Neural progenitor cell (in vitro differentiated cells): ENCODE measurements around the gene TK1. TPM values are rescaled to one million over a fixed set of nuclear protein-coding genes. Genes with fewer than 3 reads are reported as not detected.

Experiments used
- DNase-seq: peaks from one replicate; pipeline ENCODE4 v3.0.0-alpha.2; 2016; ENCODE audit warnings: low spot score
- H2AFZ ChIP-seq: fragments of 200-600 bp; sonication (generic); replicated peaks from 2 replicates; pipeline ENCODE4 v1.6.1; 2016; ENCODE audit warnings: antibody characterized with exemption
- H3F3A ChIP-seq: fragments of 200-600 bp; sonication (generic); 2 replicates; pipeline ENCODE4 v1.6.1; 2016; ENCODE audit warnings: antibody characterized with exemption, low read depth
- H3K27ac ChIP-seq: fragments of 200-600 bp; sonication (generic); 2 replicates; pipeline ENCODE4 v1.5.1; 2016; ENCODE audit warnings: mild to moderate bottlenecking
- H3K27me3 ChIP-seq: fragments of 200-600 bp; sonication (generic); 2 replicates; pipeline ENCODE4 v1.6.1; 2016; ENCODE audit warnings: mild to moderate bottlenecking, moderate library complexity
- H3K36me3 ChIP-seq: fragments of 200-600 bp; sonication (generic); 2 replicates; pipeline ENCODE4 v1.5.1; 2016
- H3K4me1 ChIP-seq: fragments of 200-600 bp; sonication (generic); 2 replicates; pipeline ENCODE4 v1.6.1; 2016; ENCODE audit warnings: mixed run types
- H3K4me2 ChIP-seq: fragments of 200-600 bp; sonication (generic); 2 replicates; pipeline ENCODE4 v1.6.1; 2016
- H3K4me3 ChIP-seq: fragments of 200-600 bp; sonication (generic); 2 replicates; pipeline ENCODE4 v1.5.1; 2016
- H3K79me2 ChIP-seq: fragments of 200-600 bp; sonication (generic); 2 replicates; pipeline ENCODE4 v1.6.1; 2016; ENCODE audit warnings: low read depth
- H3K9ac ChIP-seq: fragments of 200-600 bp; sonication (generic); 2 replicates; pipeline ENCODE4 v1.6.1; 2016
- H3K9me3 ChIP-seq: fragments of 200-600 bp; sonication (generic); 2 replicates; pipeline ENCODE4 v1.5.1; 2016; ENCODE audit warnings: low read depth
- H4K20me1 ChIP-seq: fragments of 200-600 bp; sonication (generic); 2 replicates; pipeline ENCODE4 v1.6.1; 2016; ENCODE audit warnings: low read depth
- H3K27ac Mint-ChIP-seq: 3 replicates; pipeline ENCODE4 v1.8.0; 2021; ENCODE audit warnings: mixed read lengths
- H3K27me3 Mint-ChIP-seq: 2 replicates; pipeline ENCODE4 v1.8.0; 2022; ENCODE audit warnings: low read depth, mild to moderate bottlenecking, inconsistent platforms, moderate library complexity, mixed read lengths; ENCODE audit not compliant: insufficient read depth
- H3K36me3 Mint-ChIP-seq: 3 replicates; pipeline ENCODE4 v1.8.0; 2021; ENCODE audit warnings: mixed read lengths
- H3K4me1 Mint-ChIP-seq: 3 replicates; pipeline ENCODE4 v1.8.0; 2021; ENCODE audit warnings: mixed read lengths
- H3K4me3 Mint-ChIP-seq: 3 replicates; pipeline ENCODE4 v1.8.0; 2021; ENCODE audit warnings: mild to moderate bottlenecking, moderate library complexity, mixed read lengths
- H3K9me3 Mint-ChIP-seq: 3 replicates; pipeline ENCODE4 v1.8.0; 2020; ENCODE audit warnings: mixed read lengths
- EZH2 ChIP-seq: fragments of 200-600 bp; sonication (generic); IDR thresholded peaks from 2 replicates; pipeline ENCODE4 v1.6.1; 2017; ENCODE audit warnings: antibody characterized with exemption, mild to moderate bottlenecking, moderate library complexity
- EZH2phosphoT487 ChIP-seq: fragments of 200-600 bp; sonication (generic); IDR thresholded peaks from 2 replicates; pipeline ENCODE4 v1.6.1; 2017; ENCODE audit warnings: antibody characterized with exemption
- total RNA-seq: library from RNA; depleted of rRNA; stranded (reverse); fragments of >200 nt; gene quantifications from 2 replicates; pipeline ENCODE4 v1.2.3, GENCODE V29; 2015; ENCODE audit warnings: low replicate concordance
- TF ChIP-seq, protein P1 (sequence below): fragments of 200-600 bp; sonication (generic); IDR thresholded peaks from 2 replicates; pipeline ENCODE4 v1.5.1; 2017; ENCODE audit warnings: antibody characterized with exemption, mild to moderate bottlenecking

The TK1 gene
- total RNA-seq, 1 donor from 2014 or later: 27.3 TPM

DNA sequence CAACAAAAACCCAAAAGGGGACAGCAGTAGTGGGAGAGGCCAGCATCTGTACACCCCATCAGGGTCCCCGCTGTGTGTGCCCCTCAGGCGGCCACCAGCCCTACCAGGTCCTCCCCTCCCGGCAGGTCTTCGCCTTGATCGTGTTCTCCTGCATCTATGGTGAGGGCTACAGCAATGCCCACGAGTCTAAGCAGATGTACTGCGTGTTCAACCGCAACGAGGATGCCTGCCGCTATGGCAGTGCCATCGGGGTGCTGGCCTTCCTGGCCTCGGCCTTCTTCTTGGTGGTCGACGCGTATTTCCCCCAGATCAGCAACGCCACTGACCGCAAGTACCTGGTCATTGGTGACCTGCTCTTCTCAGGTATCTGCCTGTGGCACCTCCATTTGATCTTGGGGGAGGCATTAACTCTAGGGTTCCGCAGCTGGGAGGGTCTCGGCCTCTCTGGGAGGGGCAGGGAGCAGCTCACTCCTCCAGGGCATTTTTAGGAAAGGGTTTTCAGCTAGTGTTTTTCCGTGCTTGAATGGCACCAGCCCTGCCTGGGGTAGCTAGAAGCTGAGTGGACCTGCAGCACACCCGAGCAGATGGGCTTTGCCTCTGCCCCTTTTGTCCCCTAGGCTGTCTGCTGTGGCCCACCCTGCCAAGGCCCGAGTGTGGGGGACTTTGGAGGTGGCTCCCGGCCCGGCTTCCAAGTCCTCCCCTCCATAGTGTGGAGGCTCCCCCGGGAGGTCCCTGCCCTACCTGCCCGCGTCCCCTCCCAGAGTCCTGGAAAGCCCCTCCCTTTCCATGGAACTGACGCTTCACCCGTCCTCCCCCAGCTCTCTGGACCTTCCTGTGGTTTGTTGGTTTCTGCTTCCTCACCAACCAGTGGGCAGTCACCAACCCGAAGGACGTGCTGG, 15.9 kb downstream of the TK1 start:
- Mint-ChIP-seq H3K27ac (no peak overlapping the region), H3K27me3 (peaks cover 12% of the 10 kb centered on the region), H3K9me3 (no peaks in the 10 kb centered on the region), H3K4me1 (peaks cover 15% of the 10 kb centered on the region), H3K36me3 (peaks cover 10% of the 10 kb centered on the region), H3K4me3 (peak overlapping the region; percentile 75)
- TF ChIP-seq, protein P1, sequence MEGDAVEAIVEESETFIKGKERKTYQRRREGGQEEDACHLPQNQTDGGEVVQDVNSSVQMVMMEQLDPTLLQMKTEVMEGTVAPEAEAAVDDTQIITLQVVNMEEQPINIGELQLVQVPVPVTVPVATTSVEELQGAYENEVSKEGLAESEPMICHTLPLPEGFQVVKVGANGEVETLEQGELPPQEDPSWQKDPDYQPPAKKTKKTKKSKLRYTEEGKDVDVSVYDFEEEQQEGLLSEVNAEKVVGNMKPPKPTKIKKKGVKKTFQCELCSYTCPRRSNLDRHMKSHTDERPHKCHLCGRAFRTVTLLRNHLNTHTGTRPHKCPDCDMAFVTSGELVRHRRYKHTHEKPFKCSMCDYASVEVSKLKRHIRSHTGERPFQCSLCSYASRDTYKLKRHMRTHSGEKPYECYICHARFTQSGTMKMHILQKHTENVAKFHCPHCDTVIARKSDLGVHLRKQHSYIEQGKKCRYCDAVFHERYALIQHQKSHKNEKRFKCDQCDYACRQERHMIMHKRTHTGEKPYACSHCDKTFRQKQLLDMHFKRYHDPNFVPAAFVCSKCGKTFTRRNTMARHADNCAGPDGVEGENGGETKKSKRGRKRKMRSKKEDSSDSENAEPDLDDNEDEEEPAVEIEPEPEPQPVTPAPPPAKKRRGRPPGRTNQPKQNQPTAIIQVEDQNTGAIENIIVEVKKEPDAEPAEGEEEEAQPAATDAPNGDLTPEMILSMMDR: no peak
- TF ChIP-seq EZH2phosphoT487: no peak
- TF ChIP-seq EZH2: no peak
- Histone ChIP-seq H3K4me3 (no peak overlapping the region), H3K79me2 (no peaks in the 10 kb centered on the region), H3K4me1 (peaks cover 9% of the 10 kb centered on the region), H3K9me3 (no peaks in the 10 kb centered on the region), H3F3A (peaks cover 48% of the 10 kb centered on the region), H3K9ac (no peak overlapping the region), H3K4me2 (no peak overlapping the region), H3K36me3 (no peaks in the 10 kb centered on the region), H3K27me3 (no peaks in the 10 kb centered on the region), H3K27ac (no peak overlapping the region), H4K20me1 (peaks cover 30% of the 10 kb centered on the region), H2AFZ (no peak overlapping the region)
- no peak for DNase-seq

DNA sequence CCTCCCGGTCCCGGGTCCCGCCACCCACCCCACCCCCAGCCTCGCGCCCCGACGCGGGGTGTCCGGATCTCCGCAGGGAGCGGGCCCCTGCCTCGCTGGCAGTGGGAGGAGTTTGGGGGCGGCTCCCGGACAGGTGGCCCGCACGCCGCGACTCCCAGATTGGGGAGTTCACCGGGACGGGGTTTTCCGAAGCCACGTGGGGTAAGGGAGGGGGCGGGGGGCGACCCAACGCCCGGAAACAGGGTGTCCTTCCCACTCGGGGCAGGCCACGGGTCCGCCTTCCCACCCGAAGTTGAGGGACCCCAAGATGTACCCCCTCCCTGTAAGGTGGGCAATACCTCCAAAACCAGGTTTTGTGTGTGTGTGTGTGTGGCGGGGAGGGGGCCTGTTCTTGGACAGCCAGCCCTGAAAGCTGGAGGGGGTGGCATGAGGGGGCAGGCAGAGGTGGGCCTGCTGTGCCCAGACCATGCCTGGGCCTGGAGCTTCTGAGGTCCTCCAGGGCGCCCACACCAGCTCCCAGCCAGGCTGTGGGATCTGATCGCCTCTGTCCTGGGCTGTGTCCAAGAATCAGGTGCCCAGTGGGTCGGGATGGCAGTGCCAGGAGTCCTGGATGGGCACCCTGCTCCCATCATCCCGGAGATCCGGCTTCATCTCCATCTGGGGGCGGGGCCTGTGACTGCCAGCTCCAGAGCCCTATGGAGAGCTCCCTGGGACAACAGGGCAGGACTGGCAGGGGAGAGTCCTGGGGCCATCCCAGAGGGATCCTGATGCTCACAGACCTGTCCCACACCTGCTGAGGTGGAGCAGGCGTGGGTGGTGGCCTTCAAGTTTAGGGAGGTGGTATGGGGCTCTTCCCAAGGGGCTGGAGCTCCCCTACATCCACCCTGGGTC, 17.7 kb downstream of the TK1 start:
- peak overlapping the region; percentile 50 for H2AFZ ChIP-seq
- peak overlapping the region; percentile 86 for H3K4me3 ChIP-seq
- Mint-ChIP-seq H3K27me3 (peaks cover 9% of the 10 kb centered on the region), H3K4me3 (peak overlapping the region; percentile 76), H3K4me1 (peaks cover 14% of the 10 kb centered on the region), H3K36me3 (peaks cover 8% of the 10 kb centered on the region), H3K27ac (no peak overlapping the region), H3K9me3 (no peaks in the 10 kb centered on the region)
- H3K9me3 ChIP-seq: no peaks in the 10 kb centered on the region
- no peak for TF ChIP-seq EZH2phosphoT487
- TF ChIP-seq EZH2: no peak
- TF ChIP-seq, protein P1: no peak
- peaks cover 27% of the 10 kb centered on the region for H4K20me1 ChIP-seq
- no peak overlapping the region for H3K27ac ChIP-seq
- peak overlapping the region; percentile 100 for H3K4me2 ChIP-seq
- peak; percentile 60 for DNase-seq
- no peaks in the 10 kb centered on the region for H3K27me3 ChIP-seq
- peaks cover 9% of the 10 kb centered on the region for H3K4me1 ChIP-seq
- H3K9ac ChIP-seq: no peak overlapping the region
- peaks cover 35% of the 10 kb centered on the region for H3F3A ChIP-seq
- no peaks in the 10 kb centered on the region for H3K79me2 ChIP-seq
- no peaks in the 10 kb centered on the region for H3K36me3 ChIP-seq

DNA sequence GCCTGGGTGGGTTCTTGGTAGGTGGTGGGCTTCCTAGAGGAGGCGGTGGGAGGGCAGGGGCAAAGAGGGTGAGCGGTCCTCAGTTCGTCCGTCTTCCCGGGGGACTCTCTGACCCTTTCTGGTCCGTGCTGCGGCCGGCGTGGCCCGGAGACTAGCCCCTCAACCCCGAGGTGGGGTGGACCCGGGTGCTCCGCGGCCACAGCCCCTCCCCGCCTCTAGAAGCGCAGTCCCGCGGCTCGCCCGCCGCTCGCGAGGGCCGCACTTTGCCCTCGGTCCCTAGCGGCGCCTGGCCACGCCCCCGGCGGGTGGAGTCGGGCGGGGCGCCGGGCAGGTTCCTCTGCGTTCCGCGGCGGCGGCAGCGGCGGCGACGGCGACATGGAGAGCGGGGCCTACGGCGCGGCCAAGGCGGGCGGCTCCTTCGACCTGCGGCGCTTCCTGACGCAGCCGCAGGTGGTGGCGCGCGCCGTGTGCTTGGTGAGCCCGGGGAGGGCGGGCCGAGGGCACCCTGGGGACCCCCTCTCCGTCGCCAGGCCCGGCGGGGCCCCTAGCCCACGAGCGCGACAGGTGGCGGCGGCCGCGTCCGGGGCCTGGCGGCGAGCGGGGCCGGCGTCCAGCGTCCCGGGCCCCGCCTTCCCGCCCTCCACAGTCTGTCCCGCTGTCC, 18.5 kb downstream of the TK1 start, which contains the start of gene SYNGR2:
TSS of gene SYNGR2 (plus strand) at position 340 of the 661 bp plus-strand sequence. CDS start at position 376, 36 bp downstream.
- peak within 1 kb of the TSS; percentile 86 for H3K4me3 ChIP-seq
- peaks cover 9% of the 10 kb centered on the region for H3K4me1 ChIP-seq
- H3K27me3 Mint-ChIP-seq: peaks cover 4% of the 10 kb centered on the region
- peaks cover under 1% of the 10 kb centered on the region for H3K36me3 Mint-ChIP-seq
- no peaks in the 10 kb centered on the region for H3K9me3 Mint-ChIP-seq
- no peak for TF ChIP-seq EZH2
- no peak for TF ChIP-seq EZH2phosphoT487
- TF ChIP-seq, protein P1: no peak
- peak within 1 kb of the TSS; percentile 50 for H2AFZ ChIP-seq
- H3K4me1 Mint-ChIP-seq: peaks cover 14% of the 10 kb centered on the region
- no peaks in the 10 kb centered on the region for H3K79me2 ChIP-seq
- H3K27ac ChIP-seq: no peak within 1 kb of the TSS
- peaks cover 27% of the 10 kb centered on the region for H4K20me1 ChIP-seq
- H3K9me3 ChIP-seq: no peaks in the 10 kb centered on the region
- no peaks in the 10 kb centered on the region for H3K36me3 ChIP-seq
- peak within 1 kb of the TSS; percentile 100 for H3K4me2 ChIP-seq
- H3F3A ChIP-seq: peaks cover 32% of the 10 kb centered on the region
- no peak within 1 kb of the TSS for H3K9ac ChIP-seq
- H3K4me3 Mint-ChIP-seq: peak within 1 kb of the TSS; percentile 82
- DNase-seq: peak; percentile 96
- H3K27ac Mint-ChIP-seq: no peak within 1 kb of the TSS
- H3K27me3 ChIP-seq: no peaks in the 10 kb centered on the region
